GOT3 (cell line): ENCODE results near the gene ZNF76.

Source experiments
- DNase-seq: peaks from one replicate; lab custom pipeline; 2025; ENCODE audit warnings: mixed read lengths; lab: John Stamatoyannopoulos, UW

ZNF76 gene

GRCh38 chr6:35259194-35259947 is at the start of gene ZNF76:
TSS of gene ZNF76 (plus strand) at chr6:35259735. CDS start at chr6:35281152, 21,417 bp downstream.
- DNase-seq = peak; percentile 76

- no peak for DNase-seq
These were observed 46.2 kb upstream of the ZNF76 start for GRCh38 chr6:35213298-35213791.

- no peak for DNase-seq
These were observed 45.4 kb upstream of the ZNF76 start, which contains the start of gene SCUBE3 for GRCh38 chr6:35213824-35214756. TSS of gene SCUBE3 (plus strand) at chr6:35213956. CDS start at chr6:35214419, 463 bp downstream.

GRCh38 chr6:35214869-35215664 is 44.5 kb upstream of the ZNF76 start:
- DNase-seq = no peak

- DNase-seq = no peak
These were observed 43.7 kb upstream of the ZNF76 start for GRCh38 chr6:35215665-35216411.

GRCh38 chr6:35216412-35216732 is 43.2 kb upstream of the ZNF76 start:
- DNase-seq = no peak

GRCh38 chr6:35216851-35217811 is 42.4 kb upstream of the ZNF76 start:
- no peak for DNase-seq

GRCh38 chr6:35218021-35218420 is 41.5 kb upstream of the ZNF76 start:
- no peak for DNase-seq

- DNase-seq = no peak
These were observed 41.1 kb upstream of the ZNF76 start for GRCh38 chr6:35218456-35218855.

GRCh38 chr6:35219683-35220326 is 39.7 kb upstream of the ZNF76 start:
- no peak for DNase-seq

GRCh38 chr6:35220711-35221110 is 38.8 kb upstream of the ZNF76 start:
- DNase-seq = no peak

- no peak for DNase-seq
These were observed 36.1 kb upstream of the ZNF76 start for GRCh38 chr6:35223396-35223795.

- DNase-seq = no peak
These were observed 34.8 kb upstream of the ZNF76 start for GRCh38 chr6:35224720-35225119.

- no peak for DNase-seq
These were observed 31.1 kb upstream of the ZNF76 start for GRCh38 chr6:35228481-35228880.

GRCh38 chr6:35229304-35229703 is 30.2 kb upstream of the ZNF76 start:
- DNase-seq = no peak

GRCh38 chr6:35230498-35230897 is 29.0 kb upstream of the ZNF76 start:
- no peak for DNase-seq

GRCh38 chr6:35230950-35231349 is 28.6 kb upstream of the ZNF76 start:
- no peak for DNase-seq

- no peak for DNase-seq
These were observed 28.0 kb upstream of the ZNF76 start for GRCh38 chr6:35231563-35231962.

GRCh38 chr6:35234901-35235300 is 24.6 kb upstream of the ZNF76 start:
- DNase-seq = no peak

GRCh38 chr6:35236223-35236622 is 23.3 kb upstream of the ZNF76 start:
- DNase-seq = no peak
